Stimulated activated CD4-positive, alpha-beta T cell treated with anti-CD3 and anti-CD28 coated beads, Interleukin-2, amount 100 ng/mL, for 48 hours (primary cell): ENCODE results near the gene OSBPL10.
"Not testable (repeated sequence)": the region's sequence is repeated elsewhere in the genome, so short reads cannot be mapped to it uniquely, and the experiment has no call there.

Source experiments
- DNase-seq, 2 donors: peaks; one replicate each; pipeline ENCODE4 v3.0.0-alpha.2; 2020

Gene OSBPL10

GRCh38 chr3:31882895-31883294 lies 98.2 kb downstream of the OSBPL10 start:
- no peak for DNase-seq

- no peak for DNase-seq
These were observed 98.6 kb downstream of the OSBPL10 start for GRCh38 chr3:31882431-31882830.

- no peak for DNase-seq
These were observed 100.5 kb downstream of the OSBPL10 start for GRCh38 chr3:31880482-31881078.

GRCh38 chr3:31880020-31880419 lies 101.0 kb downstream of the OSBPL10 start:
- no peak for DNase-seq

- DNase-seq, result no peak
These were observed 101.7 kb downstream of the OSBPL10 start for GRCh38 chr3:31879365-31879764.

GRCh38 chr3:31878231-31878838 lies 102.7 kb downstream of the OSBPL10 start:
- no peak for DNase-seq

GRCh38 chr3:31876331-31876730 lies 104.7 kb downstream of the OSBPL10 start:
- DNase-seq, result no peak

GRCh38 chr3:31875437-31875836 lies 105.6 kb downstream of the OSBPL10 start:
- no peak for DNase-seq

GRCh38 chr3:31873254-31873820 lies 107.7 kb downstream of the OSBPL10 start:
- DNase-seq, result no peak

- no peak for DNase-seq
These were observed 109.0 kb downstream of the OSBPL10 start for GRCh38 chr3:31871939-31872507.

- not testable (repeated sequence) for DNase-seq
These were observed 111.0 kb downstream of the OSBPL10 start for GRCh38 chr3:31870111-31870510.

- no peak for DNase-seq
These were observed 112.8 kb downstream of the OSBPL10 start for GRCh38 chr3:31868236-31868635.

GRCh38 chr3:31862666-31863279 lies 118.3 kb downstream of the OSBPL10 start:
- DNase-seq, result no peak

GRCh38 chr3:31861826-31862225 lies 119.2 kb downstream of the OSBPL10 start:
- no peak for DNase-seq

- DNase-seq, result not testable (repeated sequence)
These were observed 120.4 kb downstream of the OSBPL10 start for GRCh38 chr3:31860642-31861041.

GRCh38 chr3:31859245-31859644 lies 121.8 kb downstream of the OSBPL10 start:
- no peak for DNase-seq

GRCh38 chr3:31858439-31858838 lies 122.6 kb downstream of the OSBPL10 start:
- no peak for DNase-seq

GRCh38 chr3:31853580-31853979 lies 127.5 kb downstream of the OSBPL10 start:
- no peak for DNase-seq

GRCh38 chr3:31851278-31851677 lies 129.8 kb downstream of the OSBPL10 start:
- no peak for DNase-seq

GRCh38 chr3:31848911-31849310 lies 132.2 kb downstream of the OSBPL10 start:
- no peak for DNase-seq

GRCh38 chr3:31848163-31848818 lies 132.8 kb downstream of the OSBPL10 start:
- no peak for DNase-seq

GRCh38 chr3:31847760-31848159 lies 133.3 kb downstream of the OSBPL10 start:
- no peak for DNase-seq

GRCh38 chr3:31841515-31841914 lies 139.5 kb downstream of the OSBPL10 start:
- DNase-seq, result no peak
